ENCODE data around the gene OR2Z1.
"Not testable (repeated sequence)": the region's sequence is repeated elsewhere in the genome, so short reads cannot be mapped to it uniquely, and the experiment has no call there.

The OR2Z1 gene

DNA sequence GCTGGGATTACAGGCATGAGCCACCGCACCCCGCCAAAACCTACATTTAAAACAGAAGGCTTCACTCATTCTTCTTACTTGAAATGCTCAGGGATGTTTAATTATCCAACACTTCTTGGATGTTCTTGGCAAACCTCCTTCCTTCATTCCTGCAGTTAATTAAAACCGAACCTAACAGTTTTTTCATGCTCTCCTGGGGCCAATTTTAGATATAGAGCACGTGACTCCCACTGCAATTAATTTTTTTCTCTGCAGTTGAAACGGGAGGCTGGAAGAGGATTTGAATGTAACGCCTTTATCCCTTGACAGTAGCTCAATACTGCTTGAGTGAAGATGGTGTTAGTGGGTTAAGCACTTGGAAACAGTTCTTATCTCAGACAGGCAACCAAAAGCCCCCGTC, 18.2 kb upstream of the OR2Z1 start:
- no peak for DNase-seq

GRCh38 chr19:8705304-8705703, 16.1 kb upstream of the OR2Z1 start:
- DNase-seq = not testable (repeated sequence)

DNA sequence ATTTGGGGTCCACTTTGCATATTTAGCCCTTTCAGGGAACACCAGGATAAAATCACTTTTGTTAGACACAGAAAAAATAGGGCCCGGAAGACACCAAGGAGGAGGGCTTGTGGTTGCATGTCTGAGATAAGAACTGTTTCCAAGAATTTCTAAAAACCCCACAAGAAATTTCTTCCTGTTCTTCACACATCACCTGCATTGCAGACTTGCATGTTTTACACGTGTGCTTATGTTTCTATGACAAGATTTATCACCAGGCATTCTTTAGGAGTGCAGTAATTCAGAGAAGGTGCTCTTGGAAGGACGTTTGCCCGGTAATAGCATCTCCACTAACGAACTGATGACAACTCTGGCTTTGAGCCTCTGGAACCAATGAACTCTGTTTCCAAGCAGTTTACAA, 15.7 kb upstream of the OR2Z1 start:
- DNase-seq = no peak

DNA sequence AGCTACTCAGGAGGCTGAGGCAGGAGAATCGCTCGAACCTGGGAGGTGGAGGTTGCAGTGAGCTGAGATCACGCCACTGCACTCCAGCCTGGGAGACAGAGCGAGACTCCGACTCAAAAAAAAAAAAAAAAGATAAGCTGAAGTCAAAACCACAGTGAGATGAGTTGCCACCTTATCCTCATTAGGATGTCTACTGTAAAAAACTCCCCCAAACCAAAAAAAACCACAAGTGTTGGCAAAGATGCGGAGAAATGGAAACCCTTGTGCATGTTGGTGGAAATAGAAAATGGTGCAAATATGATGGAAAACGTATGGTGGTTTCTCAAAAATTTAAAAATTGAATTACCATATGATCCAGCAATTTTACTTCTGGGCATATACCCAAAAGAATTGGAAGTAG, 11.1 kb upstream of the OR2Z1 start:
- not testable (repeated sequence) for DNase-seq

GRCh38 chr19:8722032-8722431, 598 bp downstream of the OR2Z1 start:
- DNase-seq = no peak

- DNase-seq = no peak
Measured at GRCh38 chr19:8724276-8724675, 2.8 kb downstream of the OR2Z1 start.

DNA sequence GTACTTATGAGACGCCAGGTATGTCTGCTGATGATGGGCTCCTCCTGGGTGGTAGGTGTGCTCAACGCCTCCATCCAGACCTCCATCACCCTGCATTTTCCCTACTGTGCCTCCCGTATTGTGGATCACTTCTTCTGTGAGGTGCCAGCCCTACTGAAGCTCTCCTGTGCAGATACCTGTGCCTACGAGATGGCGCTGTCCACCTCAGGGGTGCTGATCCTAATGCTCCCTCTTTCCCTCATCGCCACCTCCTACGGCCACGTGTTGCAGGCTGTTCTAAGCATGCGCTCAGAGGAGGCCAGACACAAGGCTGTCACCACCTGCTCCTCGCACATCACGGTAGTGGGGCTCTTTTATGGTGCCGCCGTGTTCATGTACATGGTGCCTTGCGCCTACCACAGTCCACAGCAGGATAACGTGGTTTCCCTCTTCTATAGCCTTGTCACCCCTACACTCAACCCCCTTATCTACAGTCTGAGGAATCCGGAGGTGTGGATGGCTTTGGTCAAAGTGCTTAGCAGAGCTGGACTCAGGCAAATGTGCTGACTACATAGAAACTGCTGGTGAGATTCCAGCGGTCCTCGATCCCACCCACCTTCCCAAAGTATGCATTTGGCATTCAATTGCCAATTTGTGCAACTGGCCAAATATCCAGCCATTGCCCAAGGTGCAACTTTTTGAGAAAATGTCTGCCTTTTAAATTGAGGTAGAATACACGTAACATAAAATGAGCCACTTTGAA, 10.2 kb downstream of the OR2Z1 start:
- DNase-seq = no peak

DNA sequence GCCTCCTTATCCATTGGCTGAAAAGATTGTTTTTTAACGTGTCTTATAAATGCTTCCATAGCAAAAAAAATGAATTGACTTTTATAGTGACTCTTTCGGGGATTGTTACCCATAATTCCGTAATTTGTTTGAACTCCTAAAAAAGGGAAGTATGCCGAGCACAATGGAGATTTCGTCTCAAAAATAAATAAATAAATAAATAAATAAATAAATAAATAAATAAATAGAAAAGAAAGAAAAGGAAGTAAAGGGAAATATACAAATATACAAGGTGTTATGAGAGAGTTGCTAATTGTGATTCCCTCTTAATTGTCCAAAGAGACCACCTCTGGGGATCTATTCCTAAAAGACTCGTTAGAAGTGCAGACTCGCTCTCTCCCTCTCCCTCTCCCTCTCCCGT, 16.9 kb downstream of the OR2Z1 start:
- DNase-seq = no peak

- not testable (repeated sequence) for DNase-seq
Measured at GRCh38 chr19:8739291-8740065, 18.0 kb downstream of the OR2Z1 start.

DNA sequence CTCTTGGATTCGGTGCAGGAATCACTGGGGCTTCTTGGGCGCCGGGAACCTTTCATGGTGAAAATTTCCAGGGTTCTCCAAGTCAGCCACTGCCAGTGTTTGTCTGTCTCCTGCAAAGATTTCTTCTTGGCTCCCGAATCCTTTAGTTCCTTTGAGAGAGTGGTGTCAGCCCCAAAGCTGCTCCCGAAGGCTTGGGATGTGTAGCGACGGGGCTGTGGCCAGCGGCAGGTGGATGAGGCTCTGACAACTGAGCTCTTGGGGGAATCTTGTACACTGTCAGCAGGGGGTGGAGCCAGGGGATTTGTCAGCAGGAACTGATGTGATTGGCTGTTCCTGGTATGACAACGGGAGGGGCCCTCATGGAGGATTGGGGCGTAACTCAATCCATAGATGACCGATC, 45.8 kb downstream of the OR2Z1 start:
- not testable (repeated sequence) for DNase-seq

DNA sequence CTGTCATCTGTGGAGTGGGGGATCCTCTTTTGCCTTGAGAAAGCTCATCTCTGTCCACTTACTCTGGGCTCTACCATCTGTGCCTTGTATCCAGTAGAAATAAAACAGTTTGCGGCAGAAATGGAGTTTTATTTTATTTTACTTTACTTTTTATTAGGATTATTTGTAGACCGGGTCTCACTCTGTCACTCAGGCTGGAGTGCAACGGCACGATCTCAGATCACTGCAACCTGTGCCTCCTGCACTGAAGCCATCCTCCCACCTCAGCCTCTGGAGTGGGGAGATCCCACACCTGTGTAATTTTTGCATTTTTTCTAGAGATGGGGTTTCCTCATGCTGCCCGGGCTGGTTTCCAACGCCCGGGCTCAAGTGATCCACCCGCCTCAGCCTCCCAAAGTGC, 47.8 kb downstream of the OR2Z1 start:
- DNase-seq = not testable (repeated sequence)

DNA sequence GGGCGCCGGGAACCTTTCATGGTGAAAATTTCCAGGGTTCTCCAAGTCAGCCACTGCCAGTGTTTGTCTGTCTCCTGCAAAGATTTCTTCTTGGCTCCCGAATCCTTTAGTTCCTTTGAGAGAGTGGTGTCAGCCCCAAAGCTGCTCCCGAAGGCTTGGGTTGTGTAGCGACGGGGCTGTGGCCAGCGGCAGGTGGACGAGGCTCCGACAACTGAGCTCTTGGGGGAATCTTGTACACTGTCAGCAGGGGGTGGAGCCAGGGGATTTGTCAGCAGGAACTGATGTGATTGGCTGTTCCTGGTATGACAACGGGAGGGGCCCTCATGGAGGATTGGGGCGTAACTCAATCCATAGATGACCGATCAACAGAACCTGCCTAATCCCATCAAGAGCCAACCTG, 52.2 kb downstream of the OR2Z1 start:
- DNase-seq = not testable (repeated sequence)
